Loucy (cell line): Measurements from ENCODE around the gene EDC3.

ENCODE experiments used
- EZH2phosphoT487 ChIP-seq: fragments of 200-600 bp; IDR thresholded peaks from 2 replicates; pipeline ENCODE4 v1.6.1; 2018; ENCODE audit warnings: antibody characterized with exemption, mild to moderate bottlenecking, moderate library complexity, borderline replicate concordance
- TF ChIP-seq, protein P1 (sequence below): fragments of 200-600 bp; sonication (generic); conservative IDR thresholded peaks from 2 replicates; pipeline ENCODE4 v1.5.1; 2014; ENCODE audit warnings: mild to moderate bottlenecking, antibody characterized with exemption, low read length

DNA sequence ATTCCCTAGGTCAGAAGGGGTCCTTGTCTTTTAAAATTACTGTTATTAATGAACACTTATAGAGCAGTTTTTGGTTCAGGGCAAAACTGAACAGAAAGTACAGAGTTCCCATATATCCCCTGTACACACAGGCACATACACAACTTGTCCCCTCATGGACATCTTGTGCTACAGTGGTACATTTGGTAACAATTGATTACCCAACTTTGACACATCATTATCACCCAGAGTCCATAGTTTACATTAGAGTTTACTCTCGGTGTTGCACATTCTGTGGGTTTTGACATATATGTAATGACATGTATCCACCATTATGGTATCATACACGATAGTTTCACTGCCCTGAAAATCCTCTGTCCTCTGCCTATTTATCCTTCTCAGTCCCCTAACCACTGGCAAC, 984 bp upstream of the EDC3 start:
- TF ChIP-seq, protein P1, sequence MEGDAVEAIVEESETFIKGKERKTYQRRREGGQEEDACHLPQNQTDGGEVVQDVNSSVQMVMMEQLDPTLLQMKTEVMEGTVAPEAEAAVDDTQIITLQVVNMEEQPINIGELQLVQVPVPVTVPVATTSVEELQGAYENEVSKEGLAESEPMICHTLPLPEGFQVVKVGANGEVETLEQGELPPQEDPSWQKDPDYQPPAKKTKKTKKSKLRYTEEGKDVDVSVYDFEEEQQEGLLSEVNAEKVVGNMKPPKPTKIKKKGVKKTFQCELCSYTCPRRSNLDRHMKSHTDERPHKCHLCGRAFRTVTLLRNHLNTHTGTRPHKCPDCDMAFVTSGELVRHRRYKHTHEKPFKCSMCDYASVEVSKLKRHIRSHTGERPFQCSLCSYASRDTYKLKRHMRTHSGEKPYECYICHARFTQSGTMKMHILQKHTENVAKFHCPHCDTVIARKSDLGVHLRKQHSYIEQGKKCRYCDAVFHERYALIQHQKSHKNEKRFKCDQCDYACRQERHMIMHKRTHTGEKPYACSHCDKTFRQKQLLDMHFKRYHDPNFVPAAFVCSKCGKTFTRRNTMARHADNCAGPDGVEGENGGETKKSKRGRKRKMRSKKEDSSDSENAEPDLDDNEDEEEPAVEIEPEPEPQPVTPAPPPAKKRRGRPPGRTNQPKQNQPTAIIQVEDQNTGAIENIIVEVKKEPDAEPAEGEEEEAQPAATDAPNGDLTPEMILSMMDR, result no peak
- no peak for TF ChIP-seq EZH2phosphoT487
